Heart left ventricle (tissue), 16 donors: Measurements from ENCODE around the gene SLC25A52. TPM values are rescaled to one million over a fixed set of nuclear protein-coding genes. Genes with fewer than 3 reads are reported as not detected.

ENCODE experiments used
- ATAC-seq, 4 donors: fragments of 200-7000 bp; cut with Tn5 transposase; one replicate each; pipeline ENCODE4 v1.9.1; 2020 to 2022; ENCODE audit warnings: moderate library complexity in 4 of 4, mild to moderate bottlenecking in 3 of 4, moderate number of reproducible peaks in 1 of 4
- DNase-seq, 5 donors: peaks; one replicate each; pipeline ENCODE4 v3.0.0-alpha.2; 2020
- H3K27ac ChIP-seq, 12 donors: fragments of 200-600 bp; sonication (generic) in 4 of 12; one replicate each; pipeline versions ENCODE4 v1.5.0 to v1.8.0; 2016 to 2022; ENCODE audit warnings: mild to moderate bottlenecking in 2 of 12
- H3K27me3 ChIP-seq, 9 donors: fragments of 200-600 bp; sonication (generic) in 2 of 9; one replicate each; pipeline versions ENCODE4 v1.5.1 to v1.8.0; 2016 to 2022; ENCODE audit warnings: mild to moderate bottlenecking in 3 of 9
- H3K36me3 ChIP-seq, 9 donors: fragments of 200-600 bp; sonication (generic) in 2 of 9; one replicate each; pipeline versions ENCODE4 v1.5.0 to v1.8.0; 2018 to 2022; ENCODE audit warnings: mild to moderate bottlenecking in 2 of 9
- H3K4me1 ChIP-seq, 12 donors: fragments of 200-600 bp; sonication (generic) in 4 of 12; one replicate each; pipeline versions ENCODE4 v1.5.0 to v1.8.0; 2016 to 2022; ENCODE audit warnings: mild to moderate bottlenecking in 3 of 12
- H3K4me3 ChIP-seq, 12 donors: fragments of 200-600 bp; sonication (generic) in 4 of 12; one replicate each; pipeline versions ENCODE4 v1.5.0 to v1.8.0; 2017 to 2022; ENCODE audit warnings: mild to moderate bottlenecking in 9 of 12, moderate library complexity in 4 of 12
- H3K9me3 ChIP-seq, 12 donors: fragments of 200-600 bp; sonication (generic) in 4 of 12; one replicate each; pipeline versions ENCODE4 v1.5.0 to v1.8.0; 2016 to 2022; ENCODE audit warnings: mild to moderate bottlenecking in 1 of 12
- POLR2A ChIP-seq, 2 donors: fragments of 450-650 bp; IDR thresholded peaks; one replicate each; pipeline ENCODE4 v1.6.1; 2017; ENCODE audit warnings: antibody characterized with exemption in 2 of 2, mild to moderate bottlenecking in 2 of 2, moderate library complexity in 2 of 2
- WGBS, 4 donors: extraction: QIAGEN DNeasy Blood & Tissue Kit in 2 of 4; methylation state at CpG; one replicate each; pipeline versions ENCODE4 v1.1.5 to v1.1.7; 2013 to 2018; 5-methylcytosine and 5-hydroxymethylcytosine counted together
- intact Hi-C, 10 donors: fragments of 100-400 bp; cut with DNase I; formaldehyde crosslinking; loops; one replicate each; pipeline versions ENCODE4 v1.11.1 to v1.14.2; 2022
- polyA plus RNA-seq, 2 donors: library from polyadenylated mRNA; stranded (reverse); fragments of 200-250 nt; gene quantifications; one replicate each; pipeline ENCODE4 v1.2.3, GENCODE V29; 2013
- total RNA-seq, 9 donors: library from RNA; depleted of rRNA in 2 of 9; stranded (reverse); fragments of >200 nt in 2 of 9; fragmentation: NEBNext Ultra II Directional in 3 of 9; extraction: Animal tissue kit (Norgen Biotek cat#: 25700) in 3 of 9; gene quantifications; one replicate each; pipeline versions ENCODE4 v1.1.0 to v1.2.4, GENCODE V29; 2016 to 2023
- TF ChIP-seq, protein P1 (sequence below), 12 donors: fragments of 200-600 bp; sonication (generic) in 4 of 12; IDR thresholded peaks; one replicate each; pipeline versions ENCODE4 v1.5.0 to v1.8.0; 2018 to 2022; ENCODE audit warnings: antibody characterized with exemption in 12 of 12, mild to moderate bottlenecking in 5 of 12
- donor health status: ischemic (EF 13 %, LVEDD 7.1; RV severe dilation, severe dysfunction).
- donor health status: healthy with polysubstance abuse.
- donor health status: DM: no; HTN: yes; CAD: no.
- donor health status: DM: no; HTN: no; CAD: no.
- donor health status: ischemic (EF 25% LVEDD 6.9; RV normal size, moderate dysfunction).
- donor health status: ischemic (EF 25% LVEDD 5.7; RV mildly dilated, moderate dysfunction).
- donor health status: healthy.
- donor health status: DM: yes; HTN: yes; CAD: no.
- donor health status: ischemic (EF 35%, LVEDD 5.7; RV mildly dilated, moderate dysfunction).
- donor health status: nonischemic (EF 11% LVEDD 7.7; RV severe dilation, severe dysfunction).
- donor health status: DM: yes; HTN: yes; CAD: no.
- donor health status: PGD.
- donor health status: ischemic (EF 29% LVEDD 5.4; RV normal size, mild dysfunction).
- donor health status: nonischemic (EF 23%, LVEDD 6.1; RV moderate dilation, normal function).

The SLC25A52 gene
- total and polyA plus RNA-seq, 11 donors = not detected

DNA sequence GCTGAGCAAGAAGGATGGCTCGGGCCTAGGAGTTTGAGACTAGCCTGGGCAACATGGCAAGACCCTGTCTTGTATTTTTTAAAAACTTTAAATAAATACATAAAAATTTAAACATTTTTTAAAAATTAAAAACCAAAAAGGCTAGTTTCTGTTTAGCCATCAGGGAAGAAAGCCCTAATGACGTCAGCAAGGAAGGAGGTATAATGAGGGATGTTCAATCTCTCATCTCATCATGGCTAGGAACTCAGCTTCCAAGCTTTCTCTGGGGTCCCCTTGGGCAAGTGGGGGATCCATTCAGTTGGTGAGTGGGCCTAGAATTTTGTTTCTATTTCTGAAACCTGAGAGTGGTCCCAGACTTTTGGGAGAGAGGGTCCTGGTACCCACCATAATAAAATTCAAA is 35.1 kb upstream of the SLC25A52 start:
- TF ChIP-seq, protein P1, sequence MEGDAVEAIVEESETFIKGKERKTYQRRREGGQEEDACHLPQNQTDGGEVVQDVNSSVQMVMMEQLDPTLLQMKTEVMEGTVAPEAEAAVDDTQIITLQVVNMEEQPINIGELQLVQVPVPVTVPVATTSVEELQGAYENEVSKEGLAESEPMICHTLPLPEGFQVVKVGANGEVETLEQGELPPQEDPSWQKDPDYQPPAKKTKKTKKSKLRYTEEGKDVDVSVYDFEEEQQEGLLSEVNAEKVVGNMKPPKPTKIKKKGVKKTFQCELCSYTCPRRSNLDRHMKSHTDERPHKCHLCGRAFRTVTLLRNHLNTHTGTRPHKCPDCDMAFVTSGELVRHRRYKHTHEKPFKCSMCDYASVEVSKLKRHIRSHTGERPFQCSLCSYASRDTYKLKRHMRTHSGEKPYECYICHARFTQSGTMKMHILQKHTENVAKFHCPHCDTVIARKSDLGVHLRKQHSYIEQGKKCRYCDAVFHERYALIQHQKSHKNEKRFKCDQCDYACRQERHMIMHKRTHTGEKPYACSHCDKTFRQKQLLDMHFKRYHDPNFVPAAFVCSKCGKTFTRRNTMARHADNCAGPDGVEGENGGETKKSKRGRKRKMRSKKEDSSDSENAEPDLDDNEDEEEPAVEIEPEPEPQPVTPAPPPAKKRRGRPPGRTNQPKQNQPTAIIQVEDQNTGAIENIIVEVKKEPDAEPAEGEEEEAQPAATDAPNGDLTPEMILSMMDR (IDR thresholded peaks at IDR 0.05) = no peak
- no peak for TF ChIP-seq POLR2A (IDR thresholded peaks at IDR 0.05)
- H3K27ac ChIP-seq = no peak overlapping the region
- H3K36me3 ChIP-seq = no peaks in the 10 kb centered on the region
- WGBS, 4 donors = 82 to 92% (median 85%) methylated on average over 2 of the region's 2 CpGs
- DNase-seq = no peak
- ATAC-seq = no peak
- H3K27me3 ChIP-seq = no peaks in the 10 kb centered on the region
- intact Hi-C loops = no loop called here
- no peak overlapping the region for H3K4me3 ChIP-seq
- H3K9me3 ChIP-seq = no peaks in the 10 kb centered on the region
- no peaks in the 10 kb centered on the region for H3K4me1 ChIP-seq

DNA sequence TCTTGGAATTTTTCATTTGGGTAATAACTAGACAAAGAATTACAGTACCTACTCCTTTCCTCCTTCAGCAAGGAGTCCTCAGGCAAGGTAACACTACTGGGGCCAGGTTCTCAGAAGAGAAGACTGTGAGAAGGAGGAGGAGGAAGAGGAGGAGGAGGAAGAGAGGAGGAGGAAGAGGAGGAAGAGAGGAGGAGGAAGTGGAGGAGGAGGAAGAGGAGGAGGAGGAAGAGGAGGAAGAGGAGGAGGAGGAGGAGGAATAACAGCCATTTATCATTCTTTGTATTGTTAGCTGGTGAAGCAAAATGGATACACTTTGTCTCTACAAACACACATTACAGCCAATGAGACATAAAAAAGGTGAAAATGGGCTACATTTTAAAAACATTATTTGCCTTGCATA is 32.9 kb upstream of the SLC25A52 start:
- no peak for ATAC-seq

DNA sequence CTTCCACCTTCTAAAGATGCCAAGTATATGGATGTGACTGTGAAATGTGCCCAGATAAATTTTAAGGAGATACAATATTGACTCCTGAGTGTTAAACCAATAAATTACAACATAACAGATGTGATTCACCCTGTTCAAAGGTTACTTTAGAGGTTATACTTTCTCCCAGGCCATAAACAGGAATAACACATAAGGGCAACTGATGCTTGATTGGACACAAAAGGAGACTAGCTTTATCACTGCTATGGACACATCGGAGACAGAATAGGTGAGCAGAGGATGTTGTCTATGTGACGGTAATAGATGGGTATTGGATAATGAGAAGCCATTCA is 31.9 kb upstream of the SLC25A52 start:
- Histone ChIP-seq H3K9me3 (no peaks in the 10 kb centered on the region), H3K27ac (no peak overlapping the region), H3K4me3 (no peak overlapping the region), H3K4me1 (no peaks in the 10 kb centered on the region), H3K27me3 (no peaks in the 10 kb centered on the region), H3K36me3 (no peaks in the 10 kb centered on the region)
- intact Hi-C loops = no loop called here
- no peak for ATAC-seq
- DNase-seq = no peak
- TF ChIP-seq, protein P1 (IDR thresholded peaks at IDR 0.05) = no peak
- TF ChIP-seq POLR2A (IDR thresholded peaks at IDR 0.05) = no peak
- 93 to 98% (median 95%) methylated on average over 2 of the region's 2 CpGs for WGBS, 4 donors

More for the DNA sequence above, 32.9 kb upstream of the SLC25A52 start:
- no peak for DNase-seq
- no peak overlapping the region for H3K27ac ChIP-seq
- H3K27me3 ChIP-seq = no peaks in the 10 kb centered on the region
- no peak overlapping the region for H3K4me3 ChIP-seq
- H3K4me1 ChIP-seq = no peaks in the 10 kb centered on the region
- intact Hi-C loops = no loop called here
- no peaks in the 10 kb centered on the region for H3K9me3 ChIP-seq
- H3K36me3 ChIP-seq = no peaks in the 10 kb centered on the region
- TF ChIP-seq, protein P1 (IDR thresholded peaks at IDR 0.05) = no peak
- TF ChIP-seq POLR2A (IDR thresholded peaks at IDR 0.05) = no peak

DNA sequence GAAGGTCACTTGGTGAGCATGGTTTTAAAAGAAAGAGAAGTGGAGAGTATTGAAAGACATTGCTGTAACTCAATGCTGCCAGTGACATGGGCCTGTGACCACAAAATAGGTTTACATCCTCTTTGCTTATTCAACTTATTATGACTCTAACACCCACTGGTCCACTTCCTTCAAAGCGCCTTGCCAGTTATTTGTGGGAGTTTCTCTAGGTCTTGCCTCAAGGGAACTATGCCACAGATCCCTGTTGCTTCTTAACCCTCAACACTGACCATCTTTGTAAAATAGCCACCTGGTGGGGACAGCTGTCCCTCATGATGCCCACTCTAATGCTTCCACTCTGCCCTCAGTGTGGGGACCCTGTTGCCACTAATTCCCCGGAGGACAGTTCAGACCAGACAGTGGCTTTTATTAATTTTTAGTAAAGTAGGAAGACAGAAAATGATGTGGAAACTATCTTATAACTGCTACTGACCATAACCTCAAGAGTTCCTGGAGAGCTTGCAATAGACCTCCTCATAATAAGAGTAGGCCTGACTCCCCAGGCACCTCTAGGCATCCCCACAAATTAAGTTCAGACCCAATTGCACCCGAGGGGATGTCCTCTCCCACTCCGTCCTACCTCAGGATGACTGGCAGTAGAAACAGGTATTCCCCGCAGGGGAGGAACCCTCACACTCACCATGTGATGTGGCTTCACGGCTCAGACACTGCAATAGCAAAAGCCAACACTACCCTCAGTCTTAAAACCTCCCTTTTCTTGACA is 31.3 kb upstream of the SLC25A52 start:
- 80 to 85% (median 83%) methylated on average over 6 of the region's 6 CpGs for WGBS, 4 donors
- Histone ChIP-seq H3K4me3 (no peak overlapping the region), H3K9me3 (no peaks in the 10 kb centered on the region), H3K27me3 (no peaks in the 10 kb centered on the region), H3K36me3 (no peaks in the 10 kb centered on the region), H3K27ac (no peak overlapping the region), H3K4me1 (no peaks in the 10 kb centered on the region)
- DNase-seq (no peak), ATAC-seq (no peak)
- no peak for TF ChIP-seq POLR2A (IDR thresholded peaks at IDR 0.05)
- TF ChIP-seq, protein P1 (IDR thresholded peaks at IDR 0.05) = no peak
- intact Hi-C loops = no loop called here
